Breast epithelium (tissue), 4 donors: ENCODE results near the gene GALNTL6. TPM values are rescaled to one million over a fixed set of nuclear protein-coding genes. Genes with fewer than 3 reads are reported as not detected.

Experiments
- DNase-seq, 2 donors: peaks; one replicate each; pipeline ENCODE4 v3.0.0-alpha.2; 2019; ENCODE audit warnings: low spot score in 2 of 2
- H3K27ac ChIP-seq, 2 donors: fragments of 200-600 bp; sonication (generic) in 1 of 2; one replicate each; pipeline ENCODE4 v1.5.1; 2016 to 2019; ENCODE audit warnings: mild to moderate bottlenecking in 1 of 2
- H3K27me3 ChIP-seq, 2 donors: fragments of 200-600 bp; sonication (generic) in 1 of 2; one replicate each; pipeline versions ENCODE4 v1.5.1 to v1.6.0; 2017 to 2019; ENCODE audit warnings: control low read depth in 1 of 2, mild to moderate bottlenecking in 1 of 2
- H3K36me3 ChIP-seq: fragments of 200-600 bp; one replicate; pipeline ENCODE4 v1.5.1; 2019
- H3K4me1 ChIP-seq, 2 donors: fragments of 200-600 bp; sonication (generic); one replicate each; pipeline ENCODE4 v1.5.1; 2016 to 2019; ENCODE audit warnings: control low read depth in 1 of 2
- H3K4me3 ChIP-seq, 3 donors: fragments of 200-600 bp; sonication (generic); 1 replicate in 2 of 3; 2 replicates in 1 of 3; pipeline ENCODE4 v1.5.1; 2016 to 2019; ENCODE audit warnings: mild to moderate bottlenecking in 3 of 3, moderate library complexity in 2 of 3
- H3K9me3 ChIP-seq, 2 donors: fragments of 200-600 bp; sonication (generic) in 1 of 2; one replicate each; pipeline ENCODE4 v1.5.1; 2016 to 2019; ENCODE audit warnings: control low read depth in 1 of 2
- CTCF ChIP-seq, 3 donors: fragments of 450-650 bp; IDR thresholded peaks; one replicate each; pipeline ENCODE4 v1.5.1; 2016 to 2017; ENCODE audit warnings: antibody characterized with exemption in 3 of 3, mild to moderate bottlenecking in 3 of 3, moderate library complexity in 3 of 3
- POLR2A ChIP-seq: fragments of 450-650 bp; IDR thresholded peaks from one replicate; pipeline ENCODE4 v1.6.1; 2016; ENCODE audit warnings: antibody characterized with exemption, mild to moderate bottlenecking, moderate library complexity
- POLR2AphosphoS5 ChIP-seq, 3 donors: sonication (generic); formaldehyde crosslinking; IDR thresholded peaks; one replicate each; pipeline ENCODE4 v1.6.1; 2017; ENCODE audit warnings: antibody characterized with exemption in 3 of 3
- intact Hi-C: fragments of 100-400 bp; cut with DNase I; formaldehyde crosslinking; loops from one replicate; pipeline ENCODE4 v1.15.1; 2023; ENCODE audit warnings: low total_unique reads
- total RNA-seq, 3 donors: library from RNA; depleted of rRNA; stranded (reverse); fragments of >200 nt; gene quantifications; one replicate each; pipeline ENCODE4 v1.1.0, GENCODE V29; 2016

GALNTL6 gene
- total RNA-seq, 3 donors from 2014 or later: 0.29 to 0.98 TPM; not detected in 1

DNA sequence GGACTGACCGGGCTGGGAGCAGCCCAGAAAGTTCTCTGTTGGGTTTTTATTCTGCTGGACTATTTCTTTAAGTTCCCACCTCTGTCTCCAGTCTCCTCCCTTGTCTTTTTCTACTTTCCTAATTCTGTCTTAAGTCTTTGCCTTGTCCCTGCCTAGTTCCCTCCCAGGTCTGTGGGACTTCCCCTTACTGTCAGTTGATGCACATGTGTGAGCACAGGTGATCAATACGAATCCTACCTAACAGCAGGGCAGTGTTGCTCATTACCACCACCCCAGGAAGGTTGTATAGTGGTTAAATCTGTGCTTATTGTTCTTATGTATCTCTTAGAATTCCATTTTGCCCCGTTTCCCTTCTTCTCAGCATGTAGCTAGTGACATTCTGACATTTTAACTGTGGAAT, 62.1 kb downstream of the GALNTL6 start:
- intact Hi-C loops: no loop called here
- Histone ChIP-seq H3K36me3 (no peaks in the 10 kb centered on the region), H3K27ac (no peak overlapping the region), H3K4me1 (no peaks in the 10 kb centered on the region), H3K27me3 (no peaks in the 10 kb centered on the region), H3K9me3 (no peaks in the 10 kb centered on the region), H3K4me3 (no peak overlapping the region)
- DNase-seq: no peak
- no peak for TF ChIP-seq CTCF (IDR thresholded peaks at IDR 0.05)
- TF ChIP-seq POLR2A: no peak
- no peak for TF ChIP-seq POLR2AphosphoS5 (IDR thresholded peaks at IDR 0.05)

DNA sequence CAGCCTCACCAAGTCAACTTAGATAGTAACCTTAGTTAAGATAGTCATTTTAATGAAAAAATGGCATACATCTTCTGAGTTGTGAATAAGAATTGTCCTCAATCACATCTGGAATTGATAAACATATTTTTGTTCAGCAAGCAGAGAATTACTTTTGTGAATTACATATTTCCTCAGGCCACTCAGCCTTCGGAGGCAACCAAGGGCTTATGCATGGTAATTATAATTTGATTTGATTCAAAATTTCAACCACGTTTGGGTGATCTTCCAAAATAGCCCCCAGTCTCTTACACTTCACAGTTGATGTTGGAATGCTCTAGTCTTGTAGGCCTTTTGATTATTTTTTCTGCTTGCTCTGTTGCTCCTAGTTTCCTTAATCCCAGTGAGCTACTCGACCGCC, 63.4 kb downstream of the GALNTL6 start:
- intact Hi-C loops: no loop called here

DNA sequence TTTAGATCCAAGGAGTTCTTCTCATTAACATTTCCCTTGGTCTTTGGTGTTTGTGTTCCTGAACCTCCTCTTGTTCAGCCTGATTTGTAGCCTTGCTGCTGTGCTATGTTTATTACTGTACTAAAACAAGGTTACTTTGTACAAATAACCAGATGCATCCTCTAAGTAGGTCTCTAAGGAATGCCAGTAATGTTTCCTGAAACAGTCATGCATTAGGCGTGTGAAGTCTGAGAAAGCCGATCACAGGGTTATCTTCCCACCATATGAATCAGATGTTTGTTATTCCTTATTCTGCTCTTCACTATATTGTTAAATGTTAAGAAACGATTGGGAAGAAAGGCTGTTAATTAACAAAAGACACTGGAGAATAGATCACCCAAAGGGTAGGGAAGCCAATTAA, 66.9 kb downstream of the GALNTL6 start:
- Histone ChIP-seq H3K4me1 (no peaks in the 10 kb centered on the region), H3K9me3 (no peaks in the 10 kb centered on the region), H3K27ac (no peak overlapping the region), H3K36me3 (no peaks in the 10 kb centered on the region), H3K4me3 (no peak overlapping the region), H3K27me3 (no peaks in the 10 kb centered on the region)
- intact Hi-C loops: no loop called here
- no peak for DNase-seq
- TF ChIP-seq POLR2A (no peak), CTCF (IDR thresholded peaks at IDR 0.05) (no peak), POLR2AphosphoS5 (IDR thresholded peaks at IDR 0.05) (no peak)

More for the DNA sequence above, 63.4 kb downstream of the GALNTL6 start:
- Histone ChIP-seq H3K27ac (no peak overlapping the region), H3K36me3 (no peaks in the 10 kb centered on the region), H3K4me3 (no peak overlapping the region), H3K27me3 (no peaks in the 10 kb centered on the region), H3K4me1 (no peaks in the 10 kb centered on the region), H3K9me3 (no peaks in the 10 kb centered on the region)
- DNase-seq: no peak
- no peak for TF ChIP-seq POLR2A
- TF ChIP-seq POLR2AphosphoS5 (IDR thresholded peaks at IDR 0.05): no peak
- no peak for TF ChIP-seq CTCF (IDR thresholded peaks at IDR 0.05)

DNA sequence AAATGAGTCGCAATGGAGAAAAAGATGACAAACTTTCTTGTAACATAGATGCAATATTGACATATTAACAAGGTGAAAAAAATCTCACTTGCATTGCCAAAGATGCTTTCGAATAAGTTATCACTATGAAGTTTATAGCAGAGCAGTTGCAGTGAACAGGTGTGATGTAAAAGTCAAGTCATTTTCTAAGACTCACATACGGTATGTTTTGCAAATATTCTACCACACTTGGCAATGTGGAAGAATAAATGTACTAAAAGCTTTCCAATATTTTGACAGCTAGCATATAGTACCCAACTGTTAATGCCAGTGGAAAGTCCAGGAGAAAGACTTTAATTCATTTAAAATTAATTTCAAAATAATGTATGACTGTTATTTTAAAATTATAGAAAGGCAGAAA, 76.5 kb downstream of the GALNTL6 start:
- Histone ChIP-seq H3K27me3 (no peaks in the 10 kb centered on the region), H3K4me1 (no peaks in the 10 kb centered on the region), H3K27ac (no peak overlapping the region), H3K36me3 (no peaks in the 10 kb centered on the region), H3K4me3 (no peak overlapping the region), H3K9me3 (no peaks in the 10 kb centered on the region)
- intact Hi-C loops: no loop called here
- DNase-seq: no peak
- TF ChIP-seq CTCF (IDR thresholded peaks at IDR 0.05) (no peak), POLR2AphosphoS5 (IDR thresholded peaks at IDR 0.05) (no peak), POLR2A (no peak)

DNA sequence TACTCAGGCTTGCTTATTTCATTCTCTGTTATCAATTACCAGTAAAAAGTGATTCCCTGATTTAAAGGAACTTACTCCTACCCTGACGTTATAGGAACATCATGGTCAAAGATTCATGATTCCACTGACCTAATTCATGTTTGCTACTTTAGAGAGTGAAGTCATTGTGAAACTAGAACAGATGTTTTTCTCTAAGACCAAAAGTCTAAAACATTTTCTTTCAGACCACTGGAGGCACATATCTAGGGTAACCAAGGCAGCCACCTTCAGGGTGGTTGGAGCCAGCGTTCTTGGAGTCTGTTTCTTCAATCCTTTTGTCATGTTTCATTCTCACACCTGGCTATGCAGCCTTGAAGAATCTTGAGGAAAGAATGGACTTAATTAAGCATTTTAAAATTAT, 77.8 kb downstream of the GALNTL6 start:
- H3K27me3 ChIP-seq: no peaks in the 10 kb centered on the region
- H3K4me3 ChIP-seq: no peak overlapping the region
- intact Hi-C loops: no loop called here
- TF ChIP-seq CTCF (IDR thresholded peaks at IDR 0.05) (no peak), POLR2A (no peak), POLR2AphosphoS5 (IDR thresholded peaks at IDR 0.05) (no peak)
- no peaks in the 10 kb centered on the region for H3K4me1 ChIP-seq
- H3K27ac ChIP-seq: no peak overlapping the region
- no peak for DNase-seq
- no peaks in the 10 kb centered on the region for H3K36me3 ChIP-seq
- H3K9me3 ChIP-seq: no peaks in the 10 kb centered on the region
